HG02938 (cell line): ENCODE data around the gene KLF15.

Source experiments
- ATAC-seq: cut with Tn5 transposase; IDR thresholded peaks from one replicate; pipeline ENCODE4 v1.9.1; 2021; ENCODE audit warnings: mild to moderate bottlenecking, moderate library complexity; ENCODE audit not compliant: unreplicated experiment

KLF15 gene

GRCh38 chr3:126357295-126358037 is at the start of gene KLF15:
KLF15 (minus strand) TSS chr3:126357408; CDS start chr3:126352922, 4,486 bp downstream.
- peak; percentile 74 for ATAC-seq

GRCh38 chr3:126406389-126407296 is 49.4 kb upstream of the KLF15 start:
- ATAC-seq, result no peak

GRCh38 chr3:126402666-126403302 is 45.6 kb upstream of the KLF15 start:
- ATAC-seq, result no peak

GRCh38 chr3:126402178-126402577 is 45.0 kb upstream of the KLF15 start:
- no peak for ATAC-seq

- ATAC-seq, result no peak
Observed at GRCh38 chr3:126401611-126402160, 44.5 kb upstream of the KLF15 start.

- no peak for ATAC-seq
Observed at GRCh38 chr3:126399756-126400155, 42.5 kb upstream of the KLF15 start.

GRCh38 chr3:126399351-126399735 is 42.1 kb upstream of the KLF15 start:
- no peak for ATAC-seq

- no peak for ATAC-seq
Observed at GRCh38 chr3:126398423-126399350, 41.5 kb upstream of the KLF15 start.

GRCh38 chr3:126397610-126398422 is 40.6 kb upstream of the KLF15 start:
- ATAC-seq, result no peak

- ATAC-seq, result no peak
Observed at GRCh38 chr3:126396536-126396935, 39.3 kb upstream of the KLF15 start.

GRCh38 chr3:126395846-126396513 is 38.8 kb upstream of the KLF15 start:
- ATAC-seq, result no peak

- ATAC-seq, result no peak
Observed at GRCh38 chr3:126394977-126395321, 37.7 kb upstream of the KLF15 start.

- no peak for ATAC-seq
Observed at GRCh38 chr3:126394179-126394976, 37.2 kb upstream of the KLF15 start, which contains the start of gene CFAP100. CFAP100 (plus strand) TSS chr3:126394909; CDS start chr3:126396001, 1,092 bp downstream.

GRCh38 chr3:126393563-126393962 is 36.4 kb upstream of the KLF15 start:
- no peak for ATAC-seq

- ATAC-seq, result no peak
Observed at GRCh38 chr3:126392246-126392645, 35.0 kb upstream of the KLF15 start.

- ATAC-seq, result no peak
Observed at GRCh38 chr3:126391631-126392030, 34.4 kb upstream of the KLF15 start.

- ATAC-seq, result no peak
Observed at GRCh38 chr3:126390751-126391150, 33.5 kb upstream of the KLF15 start.

GRCh38 chr3:126390201-126390600 is 33.0 kb upstream of the KLF15 start:
- no peak for ATAC-seq
